HG02938 (cell line): ENCODE results near the gene ICA1L.

Experiments
- ATAC-seq: cut with Tn5 transposase; IDR thresholded peaks from one replicate; pipeline ENCODE4 v1.9.1; 2021; ENCODE audit warnings: mild to moderate bottlenecking, moderate library complexity; ENCODE audit not compliant: unreplicated experiment

The ICA1L gene

DNA sequence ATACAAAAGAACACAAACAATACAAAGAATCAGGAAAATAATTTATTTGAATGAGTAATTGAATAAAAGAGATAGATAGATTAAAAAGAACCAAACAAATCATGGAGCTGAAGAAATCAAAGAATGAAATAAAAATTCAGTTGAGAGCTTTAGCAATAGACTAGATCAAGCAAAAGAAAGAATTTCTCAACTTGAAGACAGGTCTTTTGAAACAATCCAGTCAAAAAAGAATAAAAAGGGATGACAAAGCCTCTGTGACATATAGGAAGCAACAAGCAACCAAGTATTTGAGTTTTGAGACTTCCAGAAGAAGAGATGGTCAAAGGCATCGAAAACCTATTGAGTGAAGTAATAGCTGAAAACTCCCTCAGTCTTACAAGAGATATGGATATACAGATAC is 128.0 kb downstream of the ICA1L start:
- no peak for ATAC-seq

DNA sequence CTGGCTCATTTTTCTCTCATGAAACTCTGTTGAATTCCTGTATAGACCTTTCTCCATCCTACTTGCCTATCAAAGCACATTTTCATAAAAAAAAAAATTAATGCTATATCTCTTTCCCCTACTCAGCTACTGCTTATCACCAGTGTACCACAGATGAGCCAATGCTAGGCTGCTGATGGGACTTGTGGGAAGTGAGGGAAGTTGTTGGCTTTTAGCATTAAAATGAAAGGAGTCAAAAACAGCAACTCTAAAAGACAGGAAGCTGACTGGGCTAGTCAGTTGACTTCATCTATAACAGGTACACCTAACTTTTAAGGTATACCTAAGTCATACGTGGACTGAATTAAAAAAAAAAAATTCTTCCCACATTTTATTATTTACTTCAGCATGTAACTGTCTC is 134.7 kb downstream of the ICA1L start:
- ATAC-seq = no peak

DNA sequence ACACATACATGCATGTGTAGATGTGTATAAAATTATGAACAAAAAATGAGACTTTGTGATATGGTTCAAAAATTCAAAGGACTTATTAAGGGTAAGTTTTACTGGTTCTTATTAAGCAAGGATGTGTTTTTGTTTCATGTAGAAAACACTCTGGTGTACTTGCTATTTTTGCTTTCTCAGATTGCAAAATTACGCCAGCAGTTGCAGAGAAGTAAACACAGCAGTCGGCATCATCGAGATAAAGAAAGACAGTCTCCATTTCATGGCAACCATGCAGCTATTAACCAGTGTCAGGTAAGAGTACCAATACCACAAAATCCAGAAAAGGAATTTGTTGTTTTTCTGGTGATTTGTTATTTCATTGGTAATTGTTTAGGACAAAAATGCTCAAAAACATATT is 145.5 kb downstream of the ICA1L start:
- no peak for ATAC-seq

DNA sequence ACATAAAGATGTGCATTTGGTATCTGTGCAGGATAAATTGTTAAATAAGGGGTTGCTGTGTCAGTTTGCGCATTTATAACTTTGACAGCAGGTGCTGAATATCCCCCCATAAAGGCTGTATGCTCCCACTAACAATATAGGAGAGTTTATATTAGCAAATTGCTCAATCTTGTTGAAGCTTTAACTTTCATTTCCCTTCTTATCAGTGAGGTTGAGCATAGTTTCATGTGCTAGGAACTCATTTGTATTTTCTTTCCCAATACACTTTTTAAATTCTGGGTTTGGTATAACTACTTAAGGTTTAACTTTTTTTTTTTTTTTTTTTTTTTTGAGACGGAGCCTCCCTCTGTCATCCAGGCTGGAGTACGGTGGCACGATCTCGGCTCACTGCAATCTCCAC is 147.8 kb downstream of the ICA1L start:
- ATAC-seq = no peak
